Pancreas (tissue), 10 donors: Measurements from ENCODE around the gene NKX6-1. TPM values are rescaled to one million over a fixed set of nuclear protein-coding genes. Genes with fewer than 3 reads are reported as not detected.

Experiments
- ATAC-seq, 4 donors: fragments of 200-7000 bp; cut with Tn5 transposase; one replicate each; pipeline versions ENCODE4 v1.8.0 to v1.9.1; 2020; ENCODE audit warnings: mild to moderate bottlenecking in 4 of 4, moderate library complexity in 4 of 4
- DNase-seq, 6 donors: peaks; one replicate each; pipeline ENCODE4 v3.0.0-alpha.2; 2020
- FAIRE-seq: peaks from 2 replicates; lab custom pipeline; 2012; peaks lifted over from hg19 to GRCh38; lab: Jason Lieb, UNC
- H3K27ac ChIP-seq, 4 donors: fragments of 200-600 bp; sonication (generic); 1 replicate in 3 of 4; 2 replicates in 1 of 4; pipeline versions ENCODE4 v1.5.0 to v1.8.0; 2020
- H3K27me3 ChIP-seq, 4 donors: fragments of 200-600 bp; one replicate each; pipeline ENCODE4 v1.8.0; 2021
- H3K36me3 ChIP-seq, 3 donors: fragments of 200-600 bp; sonication (generic) in 1 of 3; one replicate each; pipeline versions ENCODE4 v1.5.0 to v1.8.0; 2020 to 2021
- H3K4me1 ChIP-seq, 3 donors: fragments of 200-600 bp; one replicate each; pipeline ENCODE4 v1.8.0; 2021
- H3K4me3 ChIP-seq, 4 donors: fragments of 200-600 bp; sonication (generic) in 2 of 4; one replicate each; pipeline versions ENCODE4 v1.5.0 to v1.8.0; 2020 to 2021
- H3K9me3 ChIP-seq, 4 donors: fragments of 200-600 bp; one replicate each; pipeline ENCODE4 v1.8.0; 2021
- CTCF ChIP-seq, 4 donors: fragments of 200-600 bp; sonication (generic) in 3 of 4; IDR thresholded peaks; one replicate each; pipeline versions ENCODE4 v1.5.0 to v1.8.0; 2021; ENCODE audit warnings: antibody characterized with exemption in 4 of 4
- WGBS, 2 donors: extraction: QIAGEN DNeasy Blood & Tissue Kit; methylation state at CpG; one replicate each; pipeline ENCODE4 v1.1.7; 2013; 5-methylcytosine and 5-hydroxymethylcytosine counted together
- intact Hi-C, 3 donors: fragments of 100-400 bp; cut with DNase I; formaldehyde crosslinking; loops; one replicate each; pipeline versions ENCODE4 v1.11.1 to v1.14.2; 2022
- polyA plus RNA-seq, 2 donors: library from polyadenylated mRNA; stranded (reverse); fragments of 200-250 nt; gene quantifications; one replicate each; pipeline ENCODE4 v1.2.3, GENCODE V29; 2013
- total RNA-seq, 6 donors: library from RNA; stranded (reverse); fragmentation: NEBNext Ultra II Directional in 4 of 6; extraction: Animal tissue kit (Norgen Biotek cat#: 25700) in 4 of 6; gene quantifications; one replicate each; pipeline versions ENCODE4 v1.2.1 to v1.2.4, GENCODE V29; 2021 to 2023
- donor health status: healthy with polysubstance abuse.
- donor health status: DM: no; HTN: no; CAD: no; lungs with moderate emphysema.
- donor health status: DM: no; HTN: no; CAD: no.
- donor health status: control.
- donor health status: control.
- donor health status: Bipolar disorder and iron deficiency.
- donor health status: DM: yes; HTN: yes; CAD: no.
- donor health status: DM: no; HTN: no; CAD: no.
- donor health status: DM: no; HTN: no; CAD: no.
- donor health status: DM: yes; HTN: yes; CAD: no.

NKX6-1 gene
- total and polyA plus RNA-seq, 8 donors, result 3.1 to 19.2 (median 7.4) TPM

DNA sequence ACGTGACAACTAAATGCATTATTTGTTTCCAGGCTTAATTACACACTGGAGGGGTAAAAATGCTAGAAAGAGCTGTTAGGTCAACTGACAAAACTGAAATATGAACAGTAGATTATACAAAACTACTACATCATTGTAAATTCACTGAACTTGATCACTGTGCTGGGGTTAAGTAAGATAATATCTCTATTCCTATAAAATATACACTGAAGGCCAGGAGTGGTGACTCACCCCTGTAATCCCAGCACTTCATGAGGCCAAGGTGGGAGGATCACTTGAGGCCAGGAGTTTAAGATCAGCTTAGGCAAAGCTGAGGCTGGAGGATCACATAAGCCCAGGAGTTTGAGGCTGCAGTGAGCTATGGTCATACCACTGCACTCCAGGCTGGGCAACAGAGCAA is 31.8 kb upstream of the NKX6-1 start:
- WGBS, 2 donors, result 19 to 41% methylated on average over 1 of the region's 1 CpG
- no peaks in the 10 kb centered on the region for H3K4me1 ChIP-seq
- ATAC-seq, result no peak
- H3K9me3 ChIP-seq, result no peaks in the 10 kb centered on the region
- H3K27ac ChIP-seq, result no peak overlapping the region
- H3K36me3 ChIP-seq, result no peaks in the 10 kb centered on the region
- FAIRE-seq, result no peak
- DNase-seq, result no peak
- H3K27me3 ChIP-seq, result no peaks in the 10 kb centered on the region
- no peak for TF ChIP-seq CTCF (IDR thresholded peaks at IDR 0.05)
- intact Hi-C loops, result no loop called here
- H3K4me3 ChIP-seq, result no peak overlapping the region

DNA sequence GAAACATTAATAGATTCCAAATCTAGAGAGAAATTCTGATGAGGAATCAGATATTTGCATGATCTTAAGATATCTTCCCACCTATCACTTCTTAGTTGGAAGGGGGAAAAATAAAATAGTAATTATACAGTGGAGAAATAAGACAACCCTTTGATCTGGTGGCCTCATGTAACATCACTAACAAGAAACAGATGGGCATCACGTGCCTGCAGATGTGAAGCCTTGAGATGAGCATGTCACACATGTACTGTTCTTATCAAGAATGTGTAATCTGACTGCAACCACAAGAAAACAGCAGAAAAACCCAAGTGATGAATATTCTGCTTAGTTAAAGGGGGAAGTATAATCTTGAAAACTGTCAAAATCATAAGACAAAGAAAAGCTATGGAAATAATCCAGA is 31.4 kb upstream of the NKX6-1 start:
- 50 to 68% methylated on average over 1 of the region's 1 CpG for WGBS, 2 donors
- DNase-seq, result no peak
- intact Hi-C loops, result no loop called here
- H3K4me1 ChIP-seq, result no peaks in the 10 kb centered on the region
- no peak for ATAC-seq
- H3K36me3 ChIP-seq, result no peaks in the 10 kb centered on the region
- no peak overlapping the region for H3K27ac ChIP-seq
- no peak overlapping the region for H3K4me3 ChIP-seq
- no peak for TF ChIP-seq CTCF (IDR thresholded peaks at IDR 0.05)
- no peak for FAIRE-seq
- H3K9me3 ChIP-seq, result no peaks in the 10 kb centered on the region
- H3K27me3 ChIP-seq, result no peaks in the 10 kb centered on the region

GRCh38 chr4:84529169-84529751 is 30.2 kb upstream of the NKX6-1 start:
- DNase-seq, result no peak
- intact Hi-C loops, result loop anchor here in 1 of 3 donors (10.0 kb wide), 1 partner anchor 364 kb away; no protein-coding TSS in a partner anchor
- no peaks in the 10 kb centered on the region for H3K4me1 ChIP-seq
- no peak overlapping the region for H3K27ac ChIP-seq
- 93 to 96% methylated on average over 2 of the region's 2 CpGs for WGBS, 2 donors
- peak in 2 of 4 donors; percentile 50 to 65 for ATAC-seq
- no peaks in the 10 kb centered on the region for H3K9me3 ChIP-seq
- peak; percentile 10 to 54 (median 37) for TF ChIP-seq CTCF (IDR thresholded peaks at IDR 0.05)
- H3K36me3 ChIP-seq, result no peaks in the 10 kb centered on the region
- H3K27me3 ChIP-seq, result no peaks in the 10 kb centered on the region
- H3K4me3 ChIP-seq, result no peak overlapping the region
- peak; percentile 81 for FAIRE-seq

GRCh38 chr4:84527391-84527790 is 28.3 kb upstream of the NKX6-1 start:
- DNase-seq, result no peak
- FAIRE-seq, result no peak
- Histone ChIP-seq H3K27ac (no peak overlapping the region), H3K4me3 (no peak overlapping the region), H3K4me1 (no peaks in the 10 kb centered on the region), H3K36me3 (no peaks in the 10 kb centered on the region), H3K9me3 (no peaks in the 10 kb centered on the region), H3K27me3 (no peaks in the 10 kb centered on the region)
- intact Hi-C loops, result loop anchor here in 1 of 3 donors (10.0 kb wide), 1 partner anchor 363 kb away; no protein-coding TSS in a partner anchor
- TF ChIP-seq CTCF (IDR thresholded peaks at IDR 0.05), result no peak
- ATAC-seq, result no peak

DNA sequence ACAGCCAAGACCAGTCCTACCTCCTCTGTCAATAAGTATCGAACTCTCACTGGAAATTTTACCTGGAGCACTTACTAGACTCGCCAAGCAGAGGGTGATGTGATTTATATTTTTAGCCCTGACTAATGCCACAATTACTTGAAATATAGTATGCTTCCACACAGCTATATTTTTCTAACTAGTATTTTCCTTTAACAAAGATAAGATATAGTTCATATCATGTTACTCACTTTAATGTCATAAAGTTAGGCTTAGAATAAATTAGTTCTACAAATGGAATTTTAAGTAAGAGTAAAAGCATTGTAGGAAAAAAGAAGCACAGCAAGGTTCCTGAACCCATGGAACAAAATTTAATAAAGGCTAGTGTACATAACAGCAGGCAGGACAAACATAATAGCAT is 16.0 kb upstream of the NKX6-1 start:
- Histone ChIP-seq H3K27me3 (no peaks in the 10 kb centered on the region), H3K4me1 (no peaks in the 10 kb centered on the region), H3K36me3 (no peaks in the 10 kb centered on the region), H3K4me3 (no peak overlapping the region), H3K9me3 (no peaks in the 10 kb centered on the region), H3K27ac (no peak overlapping the region)
- intact Hi-C loops, result no loop called here
- DNase-seq (no peak), ATAC-seq (no peak), FAIRE-seq (no peak)
- 46 to 60% methylated on average over 2 of the region's 2 CpGs for WGBS, 2 donors
- no peak for TF ChIP-seq CTCF (IDR thresholded peaks at IDR 0.05)
